GM19438 (cell line): ENCODE results near the gene CDYL.
"Not testable (repeated sequence)": the region's sequence is repeated elsewhere in the genome, so short reads cannot be mapped to it uniquely, and the experiment has no call there.

Source experiments
- ATAC-seq: cut with Tn5 transposase; IDR thresholded peaks from one replicate; pipeline ENCODE4 v1.9.1; 2021; ENCODE audit warnings: low read depth; ENCODE audit not compliant: unreplicated experiment

The CDYL gene

GRCh38 chr6:4829089-4829488 lies 52.9 kb downstream of the CDYL start:
- ATAC-seq = no peak

DNA sequence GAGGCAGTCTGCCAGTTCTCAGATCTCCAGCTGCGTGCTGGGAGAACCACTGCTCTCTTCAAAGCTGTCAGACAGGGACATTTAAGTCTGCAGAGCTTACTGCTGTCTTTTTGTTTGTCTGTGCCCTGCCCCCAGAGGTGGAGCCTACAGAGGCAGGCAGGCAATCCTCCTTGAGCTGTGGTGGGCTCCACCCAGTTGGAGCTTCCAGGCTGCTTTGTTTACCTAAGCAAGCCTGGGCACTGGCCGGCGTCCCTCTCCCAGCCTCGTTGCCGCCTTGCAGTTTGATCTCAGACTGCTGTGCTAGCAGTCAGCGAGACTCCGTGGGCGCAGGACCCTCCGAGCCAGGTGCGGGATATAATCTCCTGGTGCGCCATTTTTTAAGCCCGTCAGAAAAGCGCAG lies 59.3 kb downstream of the CDYL start:
- ATAC-seq = not testable (repeated sequence)

GRCh38 chr6:4840169-4840568 lies 64.0 kb downstream of the CDYL start:
- no peak for ATAC-seq

DNA sequence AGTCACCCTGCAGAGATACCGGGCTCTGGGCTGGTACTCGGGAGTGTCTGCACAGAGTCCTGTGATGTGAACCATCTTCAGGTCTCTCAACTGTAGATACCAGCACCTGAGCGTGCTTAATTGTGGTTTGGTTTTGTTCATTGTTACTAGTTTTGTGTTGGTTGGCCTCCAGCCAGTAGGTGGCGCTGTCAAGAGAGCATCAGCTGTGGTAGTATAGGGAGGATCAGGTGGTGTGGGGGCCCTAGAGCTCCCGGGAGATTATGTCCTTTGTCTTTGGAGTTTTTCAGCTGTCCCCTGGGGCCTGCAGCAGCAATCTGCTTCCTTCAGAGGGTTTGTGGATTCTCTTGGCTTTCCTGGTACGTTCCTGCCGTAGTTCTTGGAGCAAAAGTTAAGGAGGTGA lies 67.9 kb downstream of the CDYL start:
- no peak for ATAC-seq

DNA sequence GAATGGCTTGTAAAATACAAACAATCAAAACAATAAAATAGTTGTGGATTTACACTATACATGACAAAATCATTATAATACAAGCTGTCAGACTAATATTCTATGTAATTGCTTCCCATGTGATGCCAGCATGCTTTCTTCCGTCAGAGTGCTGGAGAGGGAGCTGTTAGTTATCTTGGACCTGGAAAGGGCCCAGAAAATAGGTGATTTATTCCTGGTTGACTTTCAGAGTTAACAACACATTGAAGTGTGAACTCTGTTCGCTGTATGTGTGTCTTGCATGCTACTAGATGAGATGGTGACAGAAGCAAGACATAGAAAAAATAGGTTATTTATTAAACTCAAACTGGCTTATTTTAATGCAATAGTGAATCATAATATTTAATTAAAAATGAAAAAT lies 70.2 kb downstream of the CDYL start:
- ATAC-seq = no peak

DNA sequence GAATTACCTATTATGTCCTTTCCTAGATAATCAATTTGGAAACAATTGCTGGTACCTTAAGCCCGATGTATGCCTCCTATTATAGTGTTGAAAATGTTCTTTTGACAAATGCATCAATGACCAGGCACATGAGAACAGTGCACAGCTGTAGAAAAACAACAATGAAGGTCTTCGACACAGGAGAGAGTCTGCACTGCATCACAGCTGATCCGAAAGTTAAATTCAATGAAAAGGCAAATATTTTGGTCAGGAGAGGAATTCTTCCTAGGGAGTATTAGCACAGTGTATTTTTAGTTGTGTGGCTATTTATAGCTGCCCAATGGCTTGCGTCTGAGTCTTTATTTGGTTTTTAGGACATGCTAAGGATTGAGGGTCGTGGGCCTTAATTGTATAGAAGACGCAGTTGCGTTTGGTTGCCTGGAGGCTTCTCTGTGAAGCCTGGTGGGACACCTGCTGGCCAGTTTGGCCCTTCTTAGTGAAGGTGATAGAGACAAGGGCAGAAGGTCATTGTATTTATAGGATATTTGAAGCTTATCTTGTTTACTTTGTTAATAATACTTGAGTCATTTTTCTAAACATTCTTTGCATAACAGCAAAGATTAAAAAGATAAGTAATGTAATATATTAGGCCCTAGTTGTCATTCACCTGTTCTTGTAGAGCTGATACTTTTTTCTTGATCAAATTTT lies 72.3 kb downstream of the CDYL start:
- no peak for ATAC-seq

- no peak for ATAC-seq
These were observed 73.2 kb downstream of the CDYL start for GRCh38 chr6:4849226-4850022.

GRCh38 chr6:4851035-4851434 lies 74.8 kb downstream of the CDYL start:
- ATAC-seq = no peak

- not testable (repeated sequence) for ATAC-seq
These were observed 76.0 kb downstream of the CDYL start for GRCh38 chr6:4852186-4852585.

DNA sequence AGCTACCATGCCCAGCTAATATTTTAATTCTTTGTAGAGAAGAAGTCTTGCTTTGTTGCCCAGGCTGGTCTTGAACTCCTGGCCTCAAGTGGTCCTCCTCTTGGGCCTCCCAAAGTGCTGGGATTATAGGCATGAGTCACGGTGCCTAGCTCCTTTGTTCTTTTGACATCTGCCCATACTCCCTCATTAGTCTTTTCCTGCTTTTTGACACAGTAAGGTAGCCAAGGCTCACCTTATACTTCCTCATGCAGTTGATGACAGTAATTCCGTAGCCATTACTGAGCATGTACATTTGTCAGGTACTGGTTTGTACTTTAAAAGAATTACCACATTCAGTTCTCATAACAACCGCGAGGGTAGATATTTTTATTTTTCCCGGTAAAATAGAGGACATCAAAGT lies 76.7 kb downstream of the CDYL start:
- no peak for ATAC-seq

- no peak for ATAC-seq
These were observed 77.1 kb downstream of the CDYL start for GRCh38 chr6:4853349-4853748.

GRCh38 chr6:4853782-4854511 lies 77.7 kb downstream of the CDYL start:
- ATAC-seq = no peak

DNA sequence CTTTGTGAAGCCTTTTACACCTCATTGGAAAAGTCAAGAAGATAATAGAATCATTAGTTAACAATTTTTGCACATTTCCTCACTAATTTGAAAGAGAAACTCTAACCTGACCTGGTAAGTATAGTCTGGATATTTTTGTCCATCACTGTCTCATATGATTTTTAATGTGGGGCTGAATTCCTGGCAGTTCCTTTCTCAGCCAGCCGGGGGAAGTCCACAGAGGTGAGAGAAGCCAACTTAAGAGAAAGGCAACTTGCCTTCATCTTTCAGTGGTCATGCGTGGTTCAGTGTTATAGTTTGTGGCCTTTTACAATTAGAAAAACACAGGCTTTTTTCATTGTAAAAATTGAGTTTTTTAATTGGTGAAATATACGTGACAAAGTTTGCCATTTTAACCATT lies 80.6 kb downstream of the CDYL start:
- ATAC-seq = no peak

GRCh38 chr6:4858194-4859015 lies 82.2 kb downstream of the CDYL start:
- no peak for ATAC-seq

DNA sequence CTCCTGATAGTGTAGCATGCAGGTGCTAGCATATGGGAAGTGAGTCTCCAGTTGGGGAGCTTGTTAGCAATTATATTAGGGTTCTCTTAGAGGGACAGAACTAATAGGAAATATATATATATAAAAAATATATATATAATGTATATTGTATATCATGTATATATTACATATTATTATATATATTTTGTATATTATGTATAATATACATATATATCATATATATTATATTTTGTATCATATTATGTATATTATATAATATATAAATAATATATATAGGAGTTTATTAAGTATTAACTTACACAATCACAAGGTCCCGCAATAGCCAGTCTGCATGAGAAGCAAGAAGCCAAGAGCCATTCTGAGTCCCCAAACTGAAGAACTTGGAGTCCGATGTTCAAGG lies 84.2 kb downstream of the CDYL start:
- no peak for ATAC-seq

- ATAC-seq = no peak
These were observed 85.4 kb downstream of the CDYL start for GRCh38 chr6:4861564-4861963.

- ATAC-seq = no peak
These were observed 88.3 kb downstream of the CDYL start for GRCh38 chr6:4864519-4864918.

DNA sequence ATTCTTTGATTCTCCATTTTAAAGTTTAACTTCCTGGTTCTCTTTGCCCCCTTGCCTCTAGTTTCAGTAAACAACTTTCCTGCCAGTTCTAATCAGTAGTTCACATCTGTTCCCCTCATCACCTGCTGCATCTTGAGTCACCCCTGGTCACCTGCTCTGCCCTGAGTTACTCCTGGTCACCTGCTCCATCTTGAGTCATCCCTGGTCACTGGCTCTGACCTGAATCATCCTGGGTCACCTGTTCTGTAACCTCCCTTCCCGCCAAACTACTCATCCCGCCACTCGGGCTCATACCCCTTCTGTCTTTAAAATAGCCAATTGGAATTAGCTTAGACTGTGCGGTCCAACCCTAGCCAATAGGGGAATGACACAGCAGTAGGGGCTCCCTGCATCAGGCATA lies 88.8 kb downstream of the CDYL start:
- not testable (repeated sequence) for ATAC-seq

- no peak for ATAC-seq
These were observed 94.8 kb downstream of the CDYL start for GRCh38 chr6:4870821-4871494.

- ATAC-seq = no peak
These were observed 95.6 kb downstream of the CDYL start for GRCh38 chr6:4871825-4872224.
